Trophoblast cell (in vitro differentiated cells and primary cell): Measurements from ENCODE around the gene IFRD2.

ENCODE experiments used
- DNase-seq, 2 donors: peaks; one replicate each; pipeline ENCODE4 v3.0.0-alpha.2; 2016
- H2AFZ ChIP-seq: 2 replicates; pipeline ENCODE4 v1.6.1; 2013; ENCODE audit warnings: low read length, moderate library complexity, mild to moderate bottlenecking; ENCODE audit not compliant: insufficient read depth, poor library complexity
- H2AK5ac ChIP-seq: 2 replicates; pipeline ENCODE4 v1.6.1; 2013; ENCODE audit warnings: mild to moderate bottlenecking, low read length
- H2BK120ac ChIP-seq: 2 replicates; pipeline ENCODE4 v1.6.1; 2013; ENCODE audit warnings: low read length, mild to moderate bottlenecking, moderate library complexity; ENCODE audit not compliant: insufficient read depth, poor library complexity
- H2BK12ac ChIP-seq: 2 replicates; pipeline ENCODE4 v1.6.1; 2013; ENCODE audit warnings: mild to moderate bottlenecking, low read length, moderate library complexity
- H2BK5ac ChIP-seq: 2 replicates; pipeline ENCODE4 v1.6.1; 2013; ENCODE audit warnings: low read length, low read depth, moderate library complexity, mild to moderate bottlenecking; ENCODE audit not compliant: poor library complexity
- H3K14ac ChIP-seq: 2 replicates; pipeline ENCODE4 v1.6.1; 2013; ENCODE audit warnings: mild to moderate bottlenecking, low read length
- H3K18ac ChIP-seq: 2 replicates; pipeline ENCODE4 v1.6.1; 2013; ENCODE audit warnings: mild to moderate bottlenecking, low read length
- H3K23ac ChIP-seq: 2 replicates; pipeline ENCODE4 v1.6.1; 2013; ENCODE audit warnings: low read length
- H3K27ac ChIP-seq: 2 replicates; pipeline ENCODE4 v1.5.1; 2013; ENCODE audit warnings: low read depth, mild to moderate bottlenecking, inconsistent platforms, low read length, moderate library complexity
- H3K27me3 ChIP-seq: 2 replicates; pipeline ENCODE4 v1.6.1; 2013; ENCODE audit warnings: inconsistent platforms, mild to moderate bottlenecking, low read length, moderate library complexity; ENCODE audit not compliant: insufficient read depth
- H3K36me3 ChIP-seq, 2 experiments: 1 replicate in 1 of 2; 2 replicates in 1 of 2; pipeline ENCODE4 v1.6.1; 2013; ENCODE audit warnings: low read length in 2 of 2, mild to moderate bottlenecking in 2 of 2, moderate library complexity in 1 of 2; ENCODE audit not compliant: insufficient read depth in 2 of 2, control insufficient read depth in 1 of 2
- H3K4ac ChIP-seq: 2 replicates; pipeline ENCODE4 v1.6.1; 2013; ENCODE audit warnings: low read depth, mild to moderate bottlenecking, low read length, moderate library complexity
- H3K4me1 ChIP-seq, 2 experiments: 1 replicate in 1 of 2; 2 replicates in 1 of 2; pipeline ENCODE4 v1.6.1; 2013; ENCODE audit warnings: low read length in 2 of 2, mild to moderate bottlenecking in 2 of 2, moderate library complexity in 1 of 2; ENCODE audit not compliant: insufficient read depth in 2 of 2, control insufficient read depth in 1 of 2
- H3K4me2 ChIP-seq: 2 replicates; pipeline ENCODE4 v1.6.1; 2013; ENCODE audit warnings: inconsistent platforms, mild to moderate bottlenecking, low read length, moderate library complexity
- H3K4me3 ChIP-seq: 2 replicates; pipeline ENCODE4 v1.5.1; 2013; ENCODE audit warnings: mild to moderate bottlenecking, low read depth, low read length, inconsistent platforms
- H3K79me1 ChIP-seq: one replicate; pipeline ENCODE4 v1.6.1; 2013; ENCODE audit warnings: low read length
- H3K79me2 ChIP-seq: 2 replicates; pipeline ENCODE4 v1.6.1; 2013; ENCODE audit warnings: low read length, mild to moderate bottlenecking; ENCODE audit not compliant: control insufficient read depth, insufficient read depth, poor library complexity
- H3K9ac ChIP-seq: 2 replicates; pipeline ENCODE4 v1.6.1; 2013; ENCODE audit warnings: mild to moderate bottlenecking, low read length
- H3K9me3 ChIP-seq: 2 replicates; pipeline ENCODE4 v1.6.1; 2013; ENCODE audit warnings: low read depth, mild to moderate bottlenecking, control low read depth, inconsistent platforms, low read length; ENCODE audit not compliant: insufficient read depth
- H4K12ac ChIP-seq: 2 replicates; pipeline ENCODE4 v1.6.1; 2013; ENCODE audit warnings: low read depth, mild to moderate bottlenecking, low read length, moderate library complexity
- H4K8ac ChIP-seq: 2 replicates; pipeline ENCODE4 v1.6.1; 2013; ENCODE audit warnings: low read depth, mild to moderate bottlenecking, low read length, moderate library complexity
- H4K91ac ChIP-seq: one replicate; pipeline ENCODE4 v1.6.1; 2013; ENCODE audit warnings: low read depth, mild to moderate bottlenecking, low read length, moderate library complexity
- WGBS: extraction: QIAGEN DNeasy Blood & Tissue Kit; methylation state at CpG from one replicate; pipeline ENCODE4 v1.1.7; 2013; ENCODE audit warnings: missing lambda C conversion rate; ENCODE audit not compliant: insufficient read length, insufficient coverage; ENCODE audit errors: extremely low coverage; 5-methylcytosine and 5-hydroxymethylcytosine counted together

IFRD2 gene

DNA sequence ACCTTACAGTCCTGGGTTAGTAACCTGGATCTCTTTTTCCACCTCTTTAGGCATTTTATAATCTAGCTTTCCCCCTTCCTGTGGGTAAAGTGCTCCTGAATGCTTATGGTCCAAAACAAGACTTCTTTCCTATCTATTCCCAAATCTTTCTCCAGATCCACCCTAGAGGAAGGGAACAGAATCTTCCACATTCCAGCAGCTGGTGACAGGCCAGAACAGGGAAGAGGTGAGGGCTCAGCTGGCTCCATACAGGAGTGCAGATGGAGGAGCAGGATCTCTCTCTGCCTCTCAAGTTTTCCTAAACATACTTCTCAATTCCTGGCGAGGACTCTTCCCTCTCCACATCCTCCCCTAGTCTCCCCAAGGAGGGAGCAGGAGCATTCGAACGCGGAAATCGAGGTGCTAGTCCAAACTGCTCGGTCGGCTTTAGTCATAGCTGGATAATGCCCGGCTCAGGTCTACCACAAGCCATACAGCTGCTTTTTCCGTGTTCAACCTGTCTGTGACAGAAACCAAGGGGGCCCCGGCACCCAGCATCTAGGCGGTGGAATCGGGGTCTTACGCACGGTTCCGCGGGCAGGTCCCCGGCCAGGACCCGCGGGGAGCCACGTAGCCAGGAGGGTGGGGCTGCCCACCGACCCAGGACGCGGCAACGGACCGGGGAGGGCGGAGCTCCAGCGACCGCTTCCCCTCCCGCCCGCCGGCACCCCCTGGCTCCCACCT is 44.4 kb upstream of the IFRD2 start:
- Histone ChIP-seq H3K23ac (no peak overlapping the region), H3K79me2 (peaks cover 20% of the 10 kb centered on the region), H3K9me3 (peaks cover 6% of the 10 kb centered on the region), H4K91ac (peak overlapping the region; percentile 92), H3K9ac (peak overlapping the region; percentile 89), H3K36me3 (peaks cover 15 to 22% of the 10 kb centered on the region in 2 experiments), H3K4me1 (peaks cover 21 to 23% of the 10 kb centered on the region in 2 experiments), H4K12ac (peak overlapping the region; percentile 83), H3K27me3 (peaks cover 25% of the 10 kb centered on the region), H2BK120ac (peak overlapping the region; percentile 87), H3K27ac (peak overlapping the region; percentile 92), H2AK5ac (peak overlapping the region; percentile 85), H3K14ac (peak overlapping the region; percentile 94), H3K4me3 (peak overlapping the region; percentile 92), H2BK12ac (no peak overlapping the region), H2BK5ac (peak overlapping the region; percentile 86), H2AFZ (peak overlapping the region; percentile 74), H3K4ac (peak overlapping the region; percentile 90), H4K8ac (peak overlapping the region; percentile 91), H3K4me2 (peak overlapping the region; percentile 92), H3K79me1 (peaks cover 12% of the 10 kb centered on the region), H3K18ac (peak overlapping the region; percentile 96)
- WGBS: no CpG with 5 or more reads among the region's 31 CpGs
- DNase-seq: peak in 1 of 2 donors; percentile 58

DNA sequence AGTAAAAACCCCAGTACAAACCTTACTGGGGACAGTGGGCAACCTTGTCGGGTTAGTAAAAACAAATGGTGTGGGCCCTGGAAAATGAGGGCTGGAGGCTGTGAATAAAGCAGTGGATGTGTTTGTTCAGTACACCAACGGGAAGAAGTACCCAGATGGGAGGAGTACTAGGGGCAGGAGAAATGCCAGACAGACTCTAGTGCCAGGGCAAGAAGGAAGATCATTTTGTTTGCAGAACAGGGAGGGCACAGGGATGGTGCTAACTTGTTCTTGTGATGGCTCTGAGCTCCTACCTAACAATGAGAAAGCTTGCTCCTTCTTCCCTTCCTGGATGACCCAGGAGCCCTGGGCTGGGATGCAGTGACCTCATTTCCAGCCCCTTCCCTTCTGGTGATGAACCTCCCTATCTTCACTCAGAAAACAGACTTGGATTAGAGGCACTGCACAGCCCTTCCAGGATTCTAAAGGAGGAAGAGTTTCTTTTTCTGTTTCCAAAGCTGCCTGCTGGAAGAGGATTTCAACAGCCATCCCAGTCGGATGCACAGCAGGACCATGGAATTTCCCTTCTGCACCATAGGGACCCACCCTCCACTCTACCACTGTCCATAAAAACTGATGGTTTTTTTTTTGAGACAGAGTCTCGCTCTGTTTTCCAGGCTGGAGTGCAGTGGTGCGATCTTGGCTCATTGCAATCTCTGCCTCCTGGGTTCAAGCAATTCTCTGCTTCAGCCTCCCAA is 42.3 kb upstream of the IFRD2 start:
- Histone ChIP-seq H3K79me2 (peaks cover 20% of the 10 kb centered on the region), H2AK5ac (no peak overlapping the region), H3K27ac (no peak overlapping the region), H2BK5ac (no peak overlapping the region), H3K23ac (no peak overlapping the region), H3K79me1 (peaks cover 12% of the 10 kb centered on the region), H3K27me3 (peaks cover 5% of the 10 kb centered on the region), H3K18ac (no peak overlapping the region), H3K36me3 (peaks cover 35 to 42% of the 10 kb centered on the region in 2 experiments), H3K9ac (no peak overlapping the region), H3K4me2 (no peak overlapping the region), H2BK12ac (no peak overlapping the region), H2AFZ (no peak overlapping the region), H3K14ac (no peak overlapping the region), H4K12ac (no peak overlapping the region), H4K91ac (no peak overlapping the region), H4K8ac (no peak overlapping the region), H3K4ac (peak overlapping the region; percentile 22), H3K9me3 (no peaks in the 10 kb centered on the region), H2BK120ac (no peak overlapping the region), H3K4me3 (no peak overlapping the region), H3K4me1 (peaks cover 14% of the 10 kb centered on the region in 2 experiments)
- WGBS: no CpG with 5 or more reads among the region's 5 CpGs
- no peak for DNase-seq

DNA sequence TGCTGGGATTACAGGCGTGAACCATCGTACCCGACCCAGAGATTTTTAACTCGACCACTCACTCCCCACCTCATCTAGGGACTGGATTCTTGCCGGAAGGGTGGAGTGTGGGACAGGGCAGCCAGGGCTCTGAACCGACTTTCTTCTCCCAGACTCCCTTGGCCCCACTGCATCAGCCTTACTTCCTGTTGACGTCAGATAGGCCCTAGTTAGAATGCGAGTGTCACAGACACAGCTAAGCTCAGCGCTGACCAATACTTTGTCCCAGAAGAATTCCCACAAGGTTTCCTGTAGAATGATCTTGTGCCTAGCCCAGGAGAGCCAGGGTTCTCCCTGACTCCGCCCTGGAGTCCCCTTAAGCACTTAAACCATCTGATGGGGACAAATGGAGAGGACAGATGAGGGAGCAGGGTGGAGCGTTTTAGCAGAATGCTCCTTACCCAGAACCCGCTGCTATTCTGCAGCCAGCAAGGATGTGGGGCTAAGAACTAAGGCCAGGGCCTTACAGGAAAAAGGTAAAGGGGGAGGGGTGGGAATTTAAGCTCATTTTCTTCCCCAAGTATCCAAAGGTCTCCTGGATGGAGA is 41.6 kb upstream of the IFRD2 start:
- H3K18ac ChIP-seq: peak overlapping the region; percentile 26

DNA sequence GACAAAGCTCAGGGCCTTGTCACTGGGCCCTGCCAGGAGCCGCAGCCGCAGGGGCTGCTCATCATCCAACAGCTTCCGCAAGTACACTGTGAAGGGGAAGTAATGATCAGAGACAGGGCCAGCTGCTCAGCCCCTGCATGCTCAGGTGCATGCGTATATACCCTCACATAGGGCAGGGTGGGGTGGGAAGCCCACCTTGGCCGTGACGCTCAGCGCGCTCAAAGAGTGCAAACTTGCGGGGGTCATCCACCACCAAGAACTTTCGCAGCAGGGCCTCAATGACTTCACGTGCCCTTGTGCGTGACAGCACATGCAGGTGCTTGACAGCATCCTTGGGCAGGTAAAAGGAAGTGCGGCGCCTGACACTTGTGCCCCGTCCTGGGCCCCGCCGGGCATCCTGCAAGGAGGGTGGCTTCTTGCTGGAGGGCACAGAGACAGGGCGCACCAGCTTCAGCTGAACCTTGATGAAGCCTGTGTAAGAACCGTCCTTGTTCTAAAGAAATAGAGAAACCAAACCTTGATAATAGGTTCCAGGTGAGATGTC is 39.2 kb upstream of the IFRD2 start:
- H3K4me1 ChIP-seq: peaks cover 8 to 15% of the 10 kb centered on the region in 2 experiments
- H3K4me3 ChIP-seq: peak overlapping the region; percentile 16
- peaks cover 14% of the 10 kb centered on the region for H3K79me2 ChIP-seq
- no peak overlapping the region for H4K8ac ChIP-seq
- no peak overlapping the region for H3K4me2 ChIP-seq
- H4K91ac ChIP-seq: no peak overlapping the region
- peaks cover 39 to 47% of the 10 kb centered on the region in 2 experiments for H3K36me3 ChIP-seq
- no peak overlapping the region for H2BK12ac ChIP-seq
- no peak for DNase-seq
- H3K14ac ChIP-seq: no peak overlapping the region
- H3K9ac ChIP-seq: no peak overlapping the region
- H3K9me3 ChIP-seq: no peaks in the 10 kb centered on the region
- no peak overlapping the region for H3K23ac ChIP-seq
- H2AFZ ChIP-seq: no peak overlapping the region
- no peak overlapping the region for H2AK5ac ChIP-seq
- H3K18ac ChIP-seq: no peak overlapping the region
- H3K79me1 ChIP-seq: peaks cover 3% of the 10 kb centered on the region
- no peak overlapping the region for H3K4ac ChIP-seq
- H2BK120ac ChIP-seq: no peak overlapping the region
- H3K27me3 ChIP-seq: no peaks in the 10 kb centered on the region
- H2BK5ac ChIP-seq: no peak overlapping the region
- no CpG with 5 or more reads among the region's 19 CpGs for whole genome bisulfite sequencing
- H3K27ac ChIP-seq: no peak overlapping the region
- H4K12ac ChIP-seq: no peak overlapping the region

More for the DNA sequence above, 41.6 kb upstream of the IFRD2 start:
- WGBS: no CpG with 5 or more reads among the region's 12 CpGs
- Histone ChIP-seq H4K12ac (no peak overlapping the region), H2BK5ac (no peak overlapping the region), H3K79me2 (peaks cover 20% of the 10 kb centered on the region), H3K79me1 (peaks cover 12% of the 10 kb centered on the region), H3K27me3 (peaks cover 3% of the 10 kb centered on the region), H2AK5ac (no peak overlapping the region), H3K27ac (no peak overlapping the region), H3K36me3 (peaks cover 39 to 47% of the 10 kb centered on the region in 2 experiments), H3K4me2 (no peak overlapping the region), H3K23ac (no peak overlapping the region), H2BK120ac (no peak overlapping the region), H2BK12ac (no peak overlapping the region), H4K91ac (no peak overlapping the region), H4K8ac (no peak overlapping the region), H2AFZ (no peak overlapping the region), H3K14ac (no peak overlapping the region), H3K9me3 (no peaks in the 10 kb centered on the region), H3K9ac (no peak overlapping the region), H3K4me3 (no peak overlapping the region), H3K4ac (peak overlapping the region; percentile 8), H3K4me1 (peaks cover 14% of the 10 kb centered on the region in 2 experiments)
- DNase-seq: no peak
